Breast epithelium (tissue), 3 donors: ENCODE data around the gene AKR1A1.

Source experiments
- POLR2A ChIP-seq: fragments of 450-650 bp; IDR thresholded peaks from one replicate; pipeline ENCODE4 v1.6.1; 2016; ENCODE audit warnings: antibody characterized with exemption, mild to moderate bottlenecking, moderate library complexity
- POLR2AphosphoS5 ChIP-seq, 3 donors: sonication (generic); formaldehyde crosslinking; IDR thresholded peaks; one replicate each; pipeline ENCODE4 v1.6.1; 2017; ENCODE audit warnings: antibody characterized with exemption in 3 of 3
- TF ChIP-seq, protein P1 (sequence below), 3 donors: fragments of 450-650 bp; IDR thresholded peaks; one replicate each; pipeline ENCODE4 v1.5.1; 2016 to 2017; ENCODE audit warnings: antibody characterized with exemption in 3 of 3, mild to moderate bottlenecking in 3 of 3, moderate library complexity in 3 of 3

DNA sequence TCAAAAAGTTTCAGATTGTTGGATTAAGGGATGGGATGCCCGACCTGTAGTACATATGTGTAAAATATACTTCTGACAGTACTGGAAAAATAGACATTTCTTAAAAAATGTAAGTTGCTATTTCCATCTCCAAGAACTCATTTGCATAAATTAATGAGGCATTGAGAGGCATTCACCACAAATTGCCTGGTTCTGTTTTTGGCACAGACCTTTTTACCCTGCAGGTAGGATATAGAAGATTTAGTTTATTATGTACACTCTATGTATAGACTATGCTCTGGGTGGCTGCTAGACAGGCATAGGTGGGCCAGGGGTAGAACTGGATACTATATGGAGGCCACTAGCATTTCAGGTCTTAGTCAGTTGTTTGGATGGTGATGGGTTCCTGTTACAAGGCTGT, 65.3 kb downstream of the AKR1A1 start:
- TF ChIP-seq, protein P1, sequence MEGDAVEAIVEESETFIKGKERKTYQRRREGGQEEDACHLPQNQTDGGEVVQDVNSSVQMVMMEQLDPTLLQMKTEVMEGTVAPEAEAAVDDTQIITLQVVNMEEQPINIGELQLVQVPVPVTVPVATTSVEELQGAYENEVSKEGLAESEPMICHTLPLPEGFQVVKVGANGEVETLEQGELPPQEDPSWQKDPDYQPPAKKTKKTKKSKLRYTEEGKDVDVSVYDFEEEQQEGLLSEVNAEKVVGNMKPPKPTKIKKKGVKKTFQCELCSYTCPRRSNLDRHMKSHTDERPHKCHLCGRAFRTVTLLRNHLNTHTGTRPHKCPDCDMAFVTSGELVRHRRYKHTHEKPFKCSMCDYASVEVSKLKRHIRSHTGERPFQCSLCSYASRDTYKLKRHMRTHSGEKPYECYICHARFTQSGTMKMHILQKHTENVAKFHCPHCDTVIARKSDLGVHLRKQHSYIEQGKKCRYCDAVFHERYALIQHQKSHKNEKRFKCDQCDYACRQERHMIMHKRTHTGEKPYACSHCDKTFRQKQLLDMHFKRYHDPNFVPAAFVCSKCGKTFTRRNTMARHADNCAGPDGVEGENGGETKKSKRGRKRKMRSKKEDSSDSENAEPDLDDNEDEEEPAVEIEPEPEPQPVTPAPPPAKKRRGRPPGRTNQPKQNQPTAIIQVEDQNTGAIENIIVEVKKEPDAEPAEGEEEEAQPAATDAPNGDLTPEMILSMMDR (IDR thresholded peaks at IDR 0.05) = no peak
- TF ChIP-seq POLR2AphosphoS5 (IDR thresholded peaks at IDR 0.05) (no peak), POLR2A (no peak)
